Stimulated activated effector memory CD8-positive, alpha-beta T cell treated with anti-CD3 and anti-CD28 coated beads, Interleukin-12 subunit alpha, Interleukin-12 subunit beta, amount 100 ng/mL, for 72 hours (primary cell): ENCODE measurements around the gene NAB2.

Experiments used
- ATAC-seq: fragments of 150-1000 bp; cut with Tn5 transposase; 2 replicates; pipeline ENCODE4 v1.10.0; 2021
- DNase-seq, 2 donors: peaks; one replicate each; pipeline ENCODE4 v3.0.0; 2021 to 2022; ENCODE audit warnings: low spot score in 2 of 2
- H3K27ac Mint-ChIP-seq: one replicate; pipeline ENCODE4 v1.8.0; 2022; ENCODE audit warnings: mild to moderate bottlenecking, mixed read lengths
- H3K36me3 Mint-ChIP-seq: one replicate; pipeline ENCODE4 v1.8.0; 2022; ENCODE audit warnings: mild to moderate bottlenecking, mixed read lengths
- H3K4me1 Mint-ChIP-seq: one replicate; pipeline ENCODE4 v1.8.0; 2022; ENCODE audit warnings: mixed read lengths
- H3K4me3 Mint-ChIP-seq: one replicate; pipeline ENCODE4 v1.8.0; 2022; ENCODE audit warnings: mild to moderate bottlenecking, mixed read lengths
- H3K9me3 Mint-ChIP-seq: one replicate; pipeline ENCODE4 v1.8.0; 2022; ENCODE audit warnings: mixed read lengths

NAB2 gene

DNA sequence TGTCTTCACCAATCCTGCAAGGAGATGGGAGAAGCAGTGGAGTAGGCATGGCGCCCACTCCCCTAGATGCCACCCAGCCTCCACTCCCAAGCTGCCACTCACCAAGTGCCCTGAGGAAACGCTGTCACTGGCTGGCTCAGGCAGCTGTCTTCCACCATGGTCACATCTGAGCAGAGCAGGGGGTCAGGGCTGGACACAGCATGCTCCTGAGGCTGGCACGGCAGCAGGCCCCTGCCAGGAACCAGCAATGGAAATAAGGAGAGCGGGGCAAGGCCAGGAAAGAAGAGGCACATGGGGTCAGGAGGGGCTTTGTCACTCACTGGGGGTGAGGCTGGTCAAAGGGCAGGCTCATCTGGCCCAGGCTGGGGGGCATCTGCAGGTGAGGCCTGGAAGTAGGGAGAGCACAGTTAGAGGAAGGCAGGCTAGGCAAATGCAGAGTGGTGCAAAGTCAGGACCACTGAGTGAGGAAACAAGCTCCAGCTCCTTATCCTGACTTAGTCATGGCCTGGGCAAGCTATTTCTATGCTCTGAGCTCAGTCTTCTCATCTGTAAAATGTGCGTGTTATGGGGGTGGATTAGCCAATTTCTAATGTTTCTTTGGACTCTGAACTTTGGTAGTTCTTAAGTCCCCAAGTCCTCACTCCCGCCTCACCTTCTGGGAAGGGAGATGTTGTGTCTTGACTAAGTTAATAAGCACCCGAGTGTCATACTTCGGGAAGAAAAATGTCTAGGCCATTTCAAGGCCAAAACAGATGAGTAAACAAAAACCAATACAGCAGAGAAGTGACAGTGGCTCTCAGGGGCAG, 8.0 kb downstream of the NAB2 start:
- H3K27ac Mint-ChIP-seq = peak overlapping the region; percentile 94
- ATAC-seq = no peak
- H3K9me3 Mint-ChIP-seq = no peaks in the 10 kb centered on the region
- H3K4me3 Mint-ChIP-seq = no peak overlapping the region
- DNase-seq = no peak
- peaks cover 66% of the 10 kb centered on the region for H3K4me1 Mint-ChIP-seq
- peaks cover 100% of the 10 kb centered on the region for H3K36me3 Mint-ChIP-seq

DNA sequence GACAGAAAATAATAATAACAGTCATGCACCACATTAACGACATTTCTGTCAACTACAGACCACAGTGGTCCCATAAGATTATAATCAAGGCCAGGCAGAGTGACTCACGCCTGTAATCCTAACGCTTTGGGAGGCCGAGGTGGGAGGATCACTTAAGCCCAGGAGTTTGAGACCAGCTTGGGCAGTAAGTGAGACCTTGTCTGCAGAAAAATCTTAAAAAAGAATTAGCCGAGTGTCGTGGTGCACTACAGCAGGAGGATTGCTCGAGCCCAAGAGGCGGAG, 8.6 kb downstream of the NAB2 start:
- no peak for ATAC-seq
- Mint-ChIP-seq H3K4me1 (peaks cover 66% of the 10 kb centered on the region), H3K36me3 (peaks cover 100% of the 10 kb centered on the region), H3K9me3 (no peaks in the 10 kb centered on the region), H3K4me3 (no peak overlapping the region), H3K27ac (peak overlapping the region; percentile 94)
- no peak for DNase-seq

DNA sequence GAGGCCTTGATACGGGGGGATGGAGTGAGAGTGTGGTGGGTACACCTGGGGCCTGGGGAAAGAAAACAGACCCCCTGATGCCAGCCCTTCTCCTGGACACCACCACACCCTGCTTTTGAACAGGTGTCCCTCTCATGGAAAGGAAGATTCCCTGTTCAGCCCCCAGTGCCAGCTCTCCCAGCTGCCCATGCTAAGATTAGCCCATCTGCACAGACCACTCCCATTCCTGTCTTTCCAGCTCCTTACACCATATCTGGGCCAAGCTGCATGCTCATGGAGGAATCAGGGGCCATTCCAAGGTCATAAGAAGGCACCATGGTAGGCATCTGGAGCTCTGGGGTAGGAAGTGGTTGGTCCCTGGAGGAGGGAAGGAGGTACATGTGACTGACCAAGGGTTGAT, 9.6 kb downstream of the NAB2 start:
- H3K4me1 Mint-ChIP-seq = peaks cover 56% of the 10 kb centered on the region
- DNase-seq (no peak), ATAC-seq (no peak)
- H3K9me3 Mint-ChIP-seq = no peaks in the 10 kb centered on the region
- peaks cover 100% of the 10 kb centered on the region for H3K36me3 Mint-ChIP-seq
- H3K27ac Mint-ChIP-seq = peak overlapping the region; percentile 60
- no peak overlapping the region for H3K4me3 Mint-ChIP-seq

DNA sequence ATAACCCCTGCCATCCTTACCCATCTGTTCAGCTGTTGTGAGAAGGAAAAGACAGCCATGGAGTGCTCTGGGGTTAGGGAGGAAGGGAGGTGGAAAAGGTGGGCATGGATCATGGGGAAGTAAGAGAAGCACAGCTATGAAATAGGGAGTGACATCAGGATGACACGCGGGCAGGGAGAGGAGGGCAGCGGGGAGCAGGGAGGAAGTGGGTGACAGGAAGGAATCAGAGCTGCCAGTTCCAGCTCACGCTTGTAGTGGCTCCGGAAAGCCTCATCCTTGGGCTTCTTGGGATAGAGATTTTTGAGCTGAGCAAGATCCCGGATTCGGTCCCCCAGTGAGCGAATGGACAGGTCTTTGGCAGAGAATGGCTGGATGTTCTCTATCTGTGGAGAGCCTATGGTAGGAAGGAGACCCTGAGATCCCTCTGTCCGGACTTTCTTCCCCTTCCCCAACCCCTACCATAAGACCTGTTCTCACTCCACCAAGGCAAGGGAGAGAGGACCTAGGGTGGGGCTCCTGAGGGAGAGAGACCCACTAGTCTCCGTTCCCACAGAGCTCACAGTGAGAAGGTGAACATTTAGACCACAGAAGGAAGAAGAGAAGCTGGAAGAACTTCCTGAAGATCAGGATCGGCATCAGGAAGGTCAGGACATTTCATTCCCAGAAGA, 10.3 kb downstream of the NAB2 start:
- Mint-ChIP-seq H3K4me1 (peaks cover 54% of the 10 kb centered on the region), H3K9me3 (no peaks in the 10 kb centered on the region), H3K36me3 (peaks cover 100% of the 10 kb centered on the region)

DNA sequence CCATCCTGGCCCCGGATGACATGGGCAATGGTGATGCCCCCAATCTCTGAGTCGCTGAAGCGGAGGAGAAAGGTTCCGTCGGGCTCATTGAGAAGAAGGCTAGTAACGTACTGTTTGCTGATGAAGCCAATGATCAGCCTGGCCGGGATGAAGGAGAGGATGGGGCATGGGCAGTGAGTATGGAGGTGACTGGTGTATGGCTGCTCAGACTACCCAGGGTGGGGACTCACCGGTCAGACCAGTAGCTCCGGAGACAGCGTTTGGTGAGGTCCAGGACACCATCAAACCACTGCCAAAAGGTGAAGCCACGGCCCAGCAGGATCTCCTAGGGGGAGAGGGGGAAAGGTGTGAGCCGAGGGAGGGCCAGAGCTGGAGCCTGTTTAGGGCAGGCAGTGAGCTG, 10.9 kb downstream of the NAB2 start:
- H3K4me3 Mint-ChIP-seq = no peak overlapping the region
- H3K9me3 Mint-ChIP-seq = no peaks in the 10 kb centered on the region
- DNase-seq (no peak), ATAC-seq (no peak)
- peaks cover 54% of the 10 kb centered on the region for H3K4me1 Mint-ChIP-seq
- peaks cover 100% of the 10 kb centered on the region for H3K36me3 Mint-ChIP-seq
- H3K27ac Mint-ChIP-seq = peak overlapping the region; percentile 60

More for the DNA sequence above, 10.3 kb downstream of the NAB2 start:
- DNase-seq (no peak), ATAC-seq (no peak)
- peak overlapping the region; percentile 60 for H3K27ac Mint-ChIP-seq
- H3K4me3 Mint-ChIP-seq = no peak overlapping the region

DNA sequence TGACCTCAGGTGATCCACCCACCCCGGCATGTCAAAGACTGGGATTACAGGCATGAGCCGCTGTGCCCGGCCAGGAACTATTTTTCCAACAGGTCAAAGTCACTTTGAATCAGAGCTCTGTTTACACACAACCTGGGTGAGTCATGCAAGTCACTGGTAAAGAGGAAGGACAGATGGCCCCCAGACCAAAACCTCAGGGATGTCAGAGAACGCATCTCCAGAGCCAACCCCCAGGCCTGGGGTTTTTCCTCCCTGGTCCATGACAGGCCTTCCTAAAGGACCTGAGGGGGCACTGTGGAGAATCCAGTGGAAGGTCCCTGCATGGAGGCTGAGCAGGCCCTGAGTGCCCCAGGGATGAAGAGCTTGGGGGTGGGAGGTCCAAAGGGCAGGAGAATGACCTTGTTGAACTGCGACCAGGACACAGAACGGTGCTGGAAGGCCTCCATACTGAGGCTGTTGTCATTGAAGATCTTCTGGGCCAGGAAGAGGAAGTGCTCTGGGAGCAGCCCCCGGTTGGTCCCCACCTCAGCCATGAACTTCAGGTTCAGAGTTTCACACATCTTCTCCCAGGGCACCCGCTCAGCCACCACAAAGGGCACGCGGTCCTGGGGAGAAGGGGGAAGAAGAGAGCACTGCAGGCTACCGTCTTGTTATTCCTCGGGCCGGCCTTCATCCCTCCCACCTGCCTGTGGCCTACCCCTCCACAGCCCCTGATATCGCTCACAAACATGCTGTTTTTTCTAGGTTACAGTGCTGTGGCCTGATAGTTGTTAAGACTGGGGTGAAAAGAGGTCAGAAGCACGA, 13.2 kb downstream of the NAB2 start:
- peaks cover 57% of the 10 kb centered on the region for H3K4me1 Mint-ChIP-seq
- peaks cover 100% of the 10 kb centered on the region for H3K36me3 Mint-ChIP-seq
- peak overlapping the region; percentile 60 for H3K27ac Mint-ChIP-seq
- ATAC-seq (peak; percentile 15), DNase-seq (no peak)
- no peaks in the 10 kb centered on the region for H3K9me3 Mint-ChIP-seq
- H3K4me3 Mint-ChIP-seq = no peak overlapping the region

DNA sequence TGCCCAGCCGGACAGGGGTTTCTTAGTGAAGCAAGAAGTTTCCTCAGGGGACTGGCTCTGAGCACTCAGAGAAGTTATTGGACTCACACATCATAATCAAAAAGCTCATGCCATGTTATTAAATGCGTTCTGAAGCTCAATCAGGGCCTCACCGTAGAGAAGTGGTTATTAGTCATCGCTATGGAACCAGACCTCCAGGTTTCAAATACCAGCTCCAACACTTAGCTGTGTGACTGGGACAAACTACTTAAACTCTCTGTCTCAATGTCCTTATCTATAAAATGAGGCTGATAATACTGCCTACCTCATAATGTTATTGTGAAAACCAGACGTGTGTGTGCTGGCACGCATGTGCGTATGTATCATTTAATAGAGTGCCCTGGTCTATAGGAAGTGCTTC, 14.9 kb downstream of the NAB2 start:
- peaks cover 100% of the 10 kb centered on the region for H3K36me3 Mint-ChIP-seq
- no peak for ATAC-seq
- H3K9me3 Mint-ChIP-seq = no peaks in the 10 kb centered on the region
- peaks cover 75% of the 10 kb centered on the region for H3K4me1 Mint-ChIP-seq
- H3K27ac Mint-ChIP-seq = peak overlapping the region; percentile 37
- DNase-seq = no peak
- H3K4me3 Mint-ChIP-seq = no peak overlapping the region

DNA sequence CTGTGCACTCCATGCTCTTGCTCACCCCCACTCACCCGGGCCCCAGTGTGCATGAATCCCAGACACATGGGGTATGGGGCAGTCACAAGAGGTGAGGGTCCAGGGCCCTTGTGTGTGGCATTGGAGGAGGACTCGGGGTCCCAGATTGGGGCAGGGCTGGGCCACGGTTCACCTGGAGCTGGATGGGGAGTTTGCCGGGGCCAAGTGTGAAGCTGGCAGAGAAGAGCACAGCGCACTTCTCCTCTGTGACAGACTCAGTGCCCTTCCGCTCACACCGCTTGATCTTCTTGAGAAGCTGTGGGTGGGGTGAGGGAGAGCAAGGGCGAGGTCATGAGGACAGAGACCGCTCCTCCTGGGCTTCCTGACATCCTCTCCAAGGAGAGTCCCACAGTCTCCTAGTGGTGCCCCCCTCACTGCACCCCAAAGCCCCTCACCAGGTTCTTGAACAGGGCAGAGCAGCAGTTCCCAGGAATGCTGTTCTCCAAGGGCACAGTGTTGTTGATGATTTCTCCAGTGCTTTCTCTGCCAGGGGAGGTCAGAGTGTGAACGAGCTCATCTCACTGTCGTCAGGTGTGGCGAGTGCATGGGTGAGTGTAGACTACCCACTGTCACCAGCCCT, 15.5 kb downstream of the NAB2 start:
- peaks cover 100% of the 10 kb centered on the region for H3K36me3 Mint-ChIP-seq
- H3K27ac Mint-ChIP-seq = peak overlapping the region; percentile 56
- DNase-seq = no peak
- peaks cover 75% of the 10 kb centered on the region for H3K4me1 Mint-ChIP-seq
- H3K9me3 Mint-ChIP-seq = no peaks in the 10 kb centered on the region
- H3K4me3 Mint-ChIP-seq = no peak overlapping the region
- no peak for ATAC-seq

DNA sequence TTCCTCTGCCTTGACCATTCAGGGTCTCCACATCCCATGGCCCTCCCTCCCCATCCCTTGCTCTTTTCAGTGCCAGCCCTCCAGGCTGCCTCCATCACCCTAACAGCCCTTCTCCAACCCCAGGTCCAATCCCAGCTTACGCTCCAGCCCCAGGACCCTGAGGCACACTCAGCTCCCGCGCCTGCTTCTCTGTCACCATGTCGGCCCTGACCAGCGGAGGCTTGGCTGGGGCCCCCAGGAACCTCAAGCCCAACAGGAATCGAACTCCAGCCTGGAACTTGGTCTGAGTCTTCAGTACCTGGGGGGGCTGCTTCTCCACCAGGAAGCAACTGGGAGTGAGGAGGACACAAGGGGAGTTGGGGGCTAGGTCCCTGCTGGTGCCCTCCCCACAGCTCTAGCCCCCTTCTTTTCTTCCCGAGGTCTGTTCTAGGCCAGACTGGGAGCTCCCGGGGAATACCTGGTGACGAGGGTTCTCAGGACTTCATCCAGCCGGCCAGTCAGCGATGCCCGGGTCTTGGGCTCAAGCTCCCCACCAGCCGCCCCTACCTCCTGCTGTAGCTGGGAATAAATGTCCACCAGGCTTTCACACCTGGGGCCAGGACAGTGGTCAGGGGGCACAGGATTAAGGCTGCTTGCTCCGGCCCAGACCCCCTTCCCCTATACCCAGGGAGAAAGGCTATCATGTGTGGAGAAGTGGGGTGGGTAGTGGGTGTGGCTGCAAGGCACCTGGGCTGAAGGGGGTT, 16.3 kb downstream of the NAB2 start:
- peaks cover 100% of the 10 kb centered on the region for H3K36me3 Mint-ChIP-seq
- H3K4me1 Mint-ChIP-seq = peaks cover 76% of the 10 kb centered on the region
- no peak overlapping the region for H3K4me3 Mint-ChIP-seq
- DNase-seq (no peak), ATAC-seq (no peak)
- peak overlapping the region; percentile 95 for H3K27ac Mint-ChIP-seq
- H3K9me3 Mint-ChIP-seq = no peaks in the 10 kb centered on the region

DNA sequence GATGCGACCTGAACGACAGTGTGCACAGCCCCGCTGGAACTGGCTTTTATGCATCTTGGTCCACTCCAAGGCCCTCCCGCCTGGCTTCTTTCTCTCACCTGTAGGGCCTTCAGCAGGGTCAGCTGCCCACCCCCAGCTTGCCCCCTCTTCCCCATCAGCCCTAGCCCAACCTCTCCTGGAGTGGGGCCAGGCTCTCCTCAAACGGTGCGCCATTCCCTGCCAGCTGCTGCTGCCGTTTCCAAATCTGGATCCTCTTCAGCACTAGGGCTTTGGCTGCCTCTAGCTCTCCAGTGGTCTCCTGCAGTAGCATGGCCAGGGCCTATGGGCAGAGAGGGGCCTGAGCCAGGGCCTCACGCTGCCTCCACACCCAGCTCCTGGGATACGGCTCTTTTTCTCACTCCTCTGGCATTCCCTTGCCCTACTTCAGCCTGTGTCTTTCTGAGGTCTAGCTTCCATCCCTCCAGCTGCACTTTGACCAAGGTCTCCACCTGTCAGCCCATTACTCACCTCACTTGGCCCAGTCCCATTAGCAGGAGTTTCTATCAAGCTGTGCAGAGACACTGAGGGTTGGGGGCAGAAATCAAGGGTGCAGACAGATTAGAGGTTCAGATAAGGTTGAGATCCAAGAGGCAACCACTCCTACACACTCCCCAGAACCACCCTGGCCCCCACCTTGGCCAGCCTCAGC, 17.3 kb downstream of the NAB2 start:
- peaks cover 97% of the 10 kb centered on the region for H3K36me3 Mint-ChIP-seq
- peaks cover 77% of the 10 kb centered on the region for H3K4me1 Mint-ChIP-seq
- no peak overlapping the region for H3K4me3 Mint-ChIP-seq

DNA sequence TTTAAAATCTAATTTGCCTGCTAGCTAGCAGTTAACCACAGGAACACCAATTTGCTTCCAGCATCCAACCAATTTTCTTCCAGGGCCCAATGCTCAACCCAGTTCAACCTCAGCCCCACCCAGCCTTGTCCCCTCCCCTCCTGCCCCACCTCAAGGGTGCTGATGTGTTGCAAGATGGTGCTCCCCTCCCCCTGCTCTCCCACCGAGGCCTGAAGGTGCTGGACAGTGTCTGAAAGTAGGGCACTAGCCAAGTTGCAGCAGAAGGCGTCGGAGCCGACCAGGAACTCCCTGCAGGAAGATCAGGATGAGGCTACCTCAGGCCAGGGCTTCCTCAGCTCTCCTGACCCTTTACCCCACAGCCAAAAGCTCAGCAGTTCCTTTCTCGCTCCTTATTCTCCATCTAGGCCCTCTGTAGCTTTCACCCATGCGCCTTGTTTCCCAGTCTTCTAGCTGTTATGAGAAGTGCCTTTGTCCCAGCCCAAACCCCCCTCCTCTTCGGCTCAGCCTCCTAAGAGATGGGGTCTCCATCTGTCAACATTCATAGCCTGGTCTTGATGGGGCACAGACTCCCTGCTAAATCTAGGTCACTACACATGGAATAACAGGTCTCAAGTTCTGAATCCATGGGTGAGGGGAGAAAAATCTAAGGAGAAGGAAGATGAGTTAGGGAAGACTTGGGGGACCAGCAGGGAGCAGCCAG, 18.7 kb downstream of the NAB2 start:
- peak overlapping the region; percentile 95 for H3K27ac Mint-ChIP-seq
- H3K36me3 Mint-ChIP-seq = peaks cover 95% of the 10 kb centered on the region
- H3K4me1 Mint-ChIP-seq = peaks cover 80% of the 10 kb centered on the region
- ATAC-seq (no peak), DNase-seq (no peak)
- H3K4me3 Mint-ChIP-seq = peak overlapping the region; percentile 88
- H3K9me3 Mint-ChIP-seq = no peaks in the 10 kb centered on the region

More for the DNA sequence above, 17.3 kb downstream of the NAB2 start:
- no peaks in the 10 kb centered on the region for H3K9me3 Mint-ChIP-seq
- no peak for DNase-seq
- peak overlapping the region; percentile 95 for H3K27ac Mint-ChIP-seq
- no peak for ATAC-seq

DNA sequence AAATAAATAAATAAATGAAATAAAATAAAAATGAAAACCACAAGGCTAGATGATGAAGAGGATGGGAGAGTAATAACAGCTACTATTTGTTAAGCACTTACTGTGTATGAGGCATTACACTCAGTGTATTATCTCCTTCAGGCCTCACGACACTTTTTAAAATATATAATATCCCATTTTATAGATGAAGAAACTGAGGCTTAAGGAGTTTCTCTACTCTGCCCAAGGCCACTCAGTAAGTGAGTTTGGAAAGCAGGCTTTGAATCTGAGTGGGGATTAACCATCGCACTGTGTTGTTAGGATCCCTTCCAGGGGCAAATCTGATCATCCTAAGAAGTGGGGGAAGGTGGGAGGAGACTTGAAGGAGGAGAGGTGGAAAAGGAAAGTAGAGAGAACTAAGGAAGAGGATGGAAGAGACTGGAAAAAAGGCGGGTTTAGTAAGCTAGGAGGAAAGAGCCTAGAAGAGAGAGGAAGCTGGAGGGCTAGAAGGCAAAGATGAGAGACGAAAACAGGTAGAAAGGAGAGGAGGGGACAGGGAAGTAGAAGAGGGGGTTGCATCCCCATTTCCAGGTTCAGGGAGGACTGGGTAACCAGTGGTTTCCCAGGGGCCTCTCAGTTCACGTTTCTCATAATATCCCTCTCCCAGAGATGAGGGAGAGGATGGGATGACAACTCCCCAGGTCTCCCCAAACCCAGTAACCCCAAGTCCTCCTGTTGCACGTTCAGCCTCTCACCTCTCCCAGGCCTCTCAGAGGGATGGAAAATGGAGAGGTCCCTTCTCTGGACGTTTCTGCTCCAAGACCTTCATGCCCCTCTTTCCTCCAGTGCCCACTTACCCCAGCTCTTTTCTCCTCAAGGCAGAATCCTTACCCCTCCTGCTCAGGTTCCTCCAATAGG, 20.5 kb downstream of the NAB2 start:
- Mint-ChIP-seq H3K4me1 (peaks cover 77% of the 10 kb centered on the region), H3K36me3 (peaks cover 77% of the 10 kb centered on the region), H3K9me3 (no peaks in the 10 kb centered on the region), H3K27ac (peak overlapping the region; percentile 95), H3K4me3 (peak overlapping the region; percentile 88)
- ATAC-seq (no peak), DNase-seq (no peak)
